MM.1S (cell line): ENCODE measurements around the gene PLCB4.

Source experiments
- DNase-seq: peaks from one replicate; pipeline ENCODE4 v3.0.0-alpha.2; 2015
- H2AFZ ChIP-seq: fragments of 300-600 bp; sonication (generic); 2 replicates; pipeline ENCODE4 v1.6.0; 2016; ENCODE audit warnings: antibody characterized with exemption, low read length
- H3F3A ChIP-seq: fragments of 300-600 bp; sonication (generic); 2 replicates; pipeline ENCODE4 v1.6.1; 2016; ENCODE audit warnings: mild to moderate bottlenecking, antibody characterized with exemption, low read length, moderate library complexity, mixed read lengths; ENCODE audit not compliant: insufficient read depth
- H3K27ac ChIP-seq: fragments of 300-600 bp; sonication (generic); 2 replicates; pipeline ENCODE4 v1.5.1; 2016; ENCODE audit warnings: mild to moderate bottlenecking, low read length
- H3K27me3 ChIP-seq: fragments of 300-600 bp; sonication (generic); replicated peaks from 2 replicates; pipeline ENCODE4 v1.6.0; 2016; ENCODE audit warnings: low read length; ENCODE audit not compliant: insufficient read depth
- H3K36me3 ChIP-seq: fragments of 300-600 bp; sonication (generic); replicated peaks from 2 replicates; pipeline ENCODE4 v1.6.1; 2016; ENCODE audit warnings: mild to moderate bottlenecking, low read length, mixed read lengths; ENCODE audit not compliant: insufficient read depth
- H3K4me1 ChIP-seq: fragments of 300-600 bp; sonication (generic); 2 replicates; pipeline ENCODE4 v1.6.1; 2016; ENCODE audit warnings: low read length, mixed read lengths
- H3K4me2 ChIP-seq: fragments of 300-600 bp; sonication (generic); 2 replicates; pipeline ENCODE4 v1.6.0; 2016; ENCODE audit warnings: low read depth, low read length
- H3K4me3 ChIP-seq: fragments of 300-600 bp; sonication (generic); 2 replicates; pipeline ENCODE4 v1.5.1; 2016; ENCODE audit warnings: low read length, mixed read lengths
- H3K79me2 ChIP-seq: fragments of 300-600 bp; sonication (generic); 2 replicates; pipeline ENCODE4 v1.6.1; 2016; ENCODE audit warnings: mixed run types, low read length, mixed read lengths
- H3K9ac ChIP-seq: fragments of 300-600 bp; sonication (generic); 2 replicates; pipeline ENCODE4 v1.6.1; 2016; ENCODE audit warnings: low read length, mixed read lengths
- H3K9me2 ChIP-seq: fragments of 300-600 bp; sonication (generic); replicated peaks from 2 replicates; pipeline ENCODE4 v1.6.1; 2016; ENCODE audit warnings: mild to moderate bottlenecking, low read length, mixed read lengths; ENCODE audit not compliant: insufficient read depth
- H3K9me3 ChIP-seq: fragments of 300-600 bp; sonication (generic); replicated peaks from 2 replicates; pipeline ENCODE4 v1.6.1; 2016; ENCODE audit warnings: mild to moderate bottlenecking, low read length, mixed read lengths; ENCODE audit not compliant: insufficient read depth
- H4K20me1 ChIP-seq: fragments of 300-600 bp; sonication (generic); 2 replicates; pipeline ENCODE4 v1.6.1; 2016; ENCODE audit warnings: mild to moderate bottlenecking, low read length, moderate library complexity, mixed read lengths; ENCODE audit not compliant: insufficient read depth
- CTCF ChIP-seq: fragments of 300-600 bp; sonication (generic); IDR thresholded peaks from 2 replicates; pipeline ENCODE4 v1.5.1; 2016; ENCODE audit warnings: antibody characterized with exemption, low read length, mixed read lengths
- EZH2 ChIP-seq: fragments of 300-600 bp; sonication (generic); optimal IDR thresholded peaks from 2 replicates; pipeline ENCODE3; 2017; ENCODE audit warnings: low read depth, mild to moderate bottlenecking, antibody characterized with exemption, low read length, mixed read lengths
- EZH2phosphoT487 ChIP-seq: fragments of 300-600 bp; sonication (generic); IDR thresholded peaks from 2 replicates; pipeline ENCODE4 v1.6.1; 2018; ENCODE audit warnings: antibody characterized with exemption, low read length

PLCB4 gene

GRCh38 chr20:9223296-9223695, 154.4 kb downstream of the PLCB4 start:
- no peak overlapping the region for H3K4me2 ChIP-seq
- no peaks in the 10 kb centered on the region for H3K79me2 ChIP-seq
- no peak overlapping the region for H3K4me3 ChIP-seq
- no peak overlapping the region for H2AFZ ChIP-seq
- no peaks in the 10 kb centered on the region for H3K36me3 ChIP-seq
- H4K20me1 ChIP-seq = no peaks in the 10 kb centered on the region
- peak; percentile 50 for DNase-seq
- H3K9me2 ChIP-seq = no peaks in the 10 kb centered on the region
- TF ChIP-seq EZH2phosphoT487 (no peak), EZH2 (no peak), CTCF (no peak)
- H3F3A ChIP-seq = no peaks in the 10 kb centered on the region
- no peaks in the 10 kb centered on the region for H3K27me3 ChIP-seq
- H3K9me3 ChIP-seq = no peaks in the 10 kb centered on the region
- no peak overlapping the region for H3K9ac ChIP-seq
- no peaks in the 10 kb centered on the region for H3K4me1 ChIP-seq
- no peak overlapping the region for H3K27ac ChIP-seq

- TF ChIP-seq EZH2 = no peak
- no peak for TF ChIP-seq EZH2phosphoT487
- no peak for TF ChIP-seq CTCF
- no peak overlapping the region for H3K9ac ChIP-seq
- H3K79me2 ChIP-seq = no peaks in the 10 kb centered on the region
- H3K4me3 ChIP-seq = no peak overlapping the region
- no peak overlapping the region for H3K4me2 ChIP-seq
- no peaks in the 10 kb centered on the region for H3K36me3 ChIP-seq
- no peak overlapping the region for H3K27ac ChIP-seq
- no peaks in the 10 kb centered on the region for H3K9me2 ChIP-seq
- H2AFZ ChIP-seq = no peak overlapping the region
- no peak for DNase-seq
- no peaks in the 10 kb centered on the region for H3K27me3 ChIP-seq
- H3K9me3 ChIP-seq = no peaks in the 10 kb centered on the region
- H4K20me1 ChIP-seq = no peaks in the 10 kb centered on the region
- H3F3A ChIP-seq = no peaks in the 10 kb centered on the region
- no peaks in the 10 kb centered on the region for H3K4me1 ChIP-seq
Observed at GRCh38 chr20:9225879-9226278, 157.0 kb downstream of the PLCB4 start.

GRCh38 chr20:9227896-9228615, 159.2 kb downstream of the PLCB4 start:
- Histone ChIP-seq H3K4me3 (no peak overlapping the region), H4K20me1 (no peaks in the 10 kb centered on the region), H2AFZ (no peak overlapping the region), H3K36me3 (no peaks in the 10 kb centered on the region), H3K27ac (no peak overlapping the region), H3K9ac (no peak overlapping the region), H3K9me3 (no peaks in the 10 kb centered on the region), H3K9me2 (no peaks in the 10 kb centered on the region), H3K4me1 (no peaks in the 10 kb centered on the region), H3K27me3 (no peaks in the 10 kb centered on the region), H3K4me2 (no peak overlapping the region), H3K79me2 (no peaks in the 10 kb centered on the region), H3F3A (no peaks in the 10 kb centered on the region)
- no peak for DNase-seq
- TF ChIP-seq CTCF (no peak), EZH2phosphoT487 (no peak), EZH2 (no peak)
